COLO829 (cell line): Measurements from ENCODE around the gene HS6ST2.

ENCODE experiments used
- DNase-seq: peaks from one replicate; pipeline ENCODE4 v3.0.0; 2012; ENCODE audit warnings: low spot score

Gene HS6ST2

GRCh38 chrX:132843363-132843762 lies 115.1 kb downstream of the HS6ST2 start:
- DNase-seq = no peak

- DNase-seq = no peak
Observed at GRCh38 chrX:132842460-132843238, 115.8 kb downstream of the HS6ST2 start.

- DNase-seq = no peak
Observed at GRCh38 chrX:132837967-132838366, 120.5 kb downstream of the HS6ST2 start.

- DNase-seq = peak; percentile 40
Observed at GRCh38 chrX:132837126-132837525, 121.3 kb downstream of the HS6ST2 start.

- DNase-seq = no peak
Observed at GRCh38 chrX:132836471-132836870, 122.0 kb downstream of the HS6ST2 start.

- no peak for DNase-seq
Observed at GRCh38 chrX:132834741-132835140, 123.7 kb downstream of the HS6ST2 start.

GRCh38 chrX:132834109-132834508 lies 124.3 kb downstream of the HS6ST2 start:
- DNase-seq = no peak

GRCh38 chrX:132833373-132833772 lies 125.1 kb downstream of the HS6ST2 start:
- no peak for DNase-seq

GRCh38 chrX:132831336-132831973 lies 127.0 kb downstream of the HS6ST2 start:
- no peak for DNase-seq

- no peak for DNase-seq
Observed at GRCh38 chrX:132822634-132823012, 135.8 kb downstream of the HS6ST2 start.

GRCh38 chrX:132821974-132822633 lies 136.3 kb downstream of the HS6ST2 start:
- no peak for DNase-seq

GRCh38 chrX:132820675-132821074 lies 137.8 kb downstream of the HS6ST2 start:
- DNase-seq = no peak

GRCh38 chrX:132819711-132820264 lies 138.6 kb downstream of the HS6ST2 start:
- no peak for DNase-seq

- DNase-seq = no peak
Observed at GRCh38 chrX:132818638-132819037, 139.8 kb downstream of the HS6ST2 start.

GRCh38 chrX:132815643-132816042 lies 142.8 kb downstream of the HS6ST2 start:
- no peak for DNase-seq

GRCh38 chrX:132810964-132811712 lies 147.3 kb downstream of the HS6ST2 start:
- DNase-seq = no peak

- DNase-seq = no peak
Observed at GRCh38 chrX:132810488-132810887, 147.9 kb downstream of the HS6ST2 start.

GRCh38 chrX:132809581-132809980 lies 148.8 kb downstream of the HS6ST2 start:
- DNase-seq = no peak

GRCh38 chrX:132807411-132808030 lies 150.9 kb downstream of the HS6ST2 start:
- DNase-seq = no peak

GRCh38 chrX:132802033-132802432 lies 156.4 kb downstream of the HS6ST2 start:
- DNase-seq = no peak

GRCh38 chrX:132795181-132795580 lies 163.2 kb downstream of the HS6ST2 start:
- no peak for DNase-seq

- no peak for DNase-seq
Observed at GRCh38 chrX:132791714-132792113, 166.7 kb downstream of the HS6ST2 start.
